Transverse colon (tissue), 4 donors: ENCODE results near the gene EML6.

Source experiments
- EP300 ChIP-seq: sonication (generic); formaldehyde crosslinking; IDR thresholded peaks from one replicate; pipeline ENCODE4 v1.6.1; 2017; ENCODE audit warnings: antibody characterized with exemption, low read depth
- POLR2AphosphoS5 ChIP-seq, 3 donors: sonication (generic); formaldehyde crosslinking; IDR thresholded peaks; one replicate each; pipeline ENCODE4 v1.6.1; 2016; ENCODE audit warnings: antibody characterized with exemption in 3 of 3
- TF ChIP-seq, protein P1 (sequence below), 5 experiments: fragments of 200-600 bp in 3 of 5; fragments of 450-650 bp in 2 of 5; sonication (generic) in 3 of 5; IDR thresholded peaks; 1 replicate in 2 of 5; 2 replicates in 3 of 5; pipeline ENCODE4 v1.5.1; 2016 to 2017; ENCODE audit warnings: antibody characterized with exemption in 5 of 5, inconsistent platforms in 3 of 5, mild to moderate bottlenecking in 2 of 5, moderate library complexity in 1 of 5

- no peak for TF ChIP-seq EP300
- TF ChIP-seq, protein P1, sequence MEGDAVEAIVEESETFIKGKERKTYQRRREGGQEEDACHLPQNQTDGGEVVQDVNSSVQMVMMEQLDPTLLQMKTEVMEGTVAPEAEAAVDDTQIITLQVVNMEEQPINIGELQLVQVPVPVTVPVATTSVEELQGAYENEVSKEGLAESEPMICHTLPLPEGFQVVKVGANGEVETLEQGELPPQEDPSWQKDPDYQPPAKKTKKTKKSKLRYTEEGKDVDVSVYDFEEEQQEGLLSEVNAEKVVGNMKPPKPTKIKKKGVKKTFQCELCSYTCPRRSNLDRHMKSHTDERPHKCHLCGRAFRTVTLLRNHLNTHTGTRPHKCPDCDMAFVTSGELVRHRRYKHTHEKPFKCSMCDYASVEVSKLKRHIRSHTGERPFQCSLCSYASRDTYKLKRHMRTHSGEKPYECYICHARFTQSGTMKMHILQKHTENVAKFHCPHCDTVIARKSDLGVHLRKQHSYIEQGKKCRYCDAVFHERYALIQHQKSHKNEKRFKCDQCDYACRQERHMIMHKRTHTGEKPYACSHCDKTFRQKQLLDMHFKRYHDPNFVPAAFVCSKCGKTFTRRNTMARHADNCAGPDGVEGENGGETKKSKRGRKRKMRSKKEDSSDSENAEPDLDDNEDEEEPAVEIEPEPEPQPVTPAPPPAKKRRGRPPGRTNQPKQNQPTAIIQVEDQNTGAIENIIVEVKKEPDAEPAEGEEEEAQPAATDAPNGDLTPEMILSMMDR (IDR thresholded peaks at IDR 0.05), result no peak
- TF ChIP-seq POLR2AphosphoS5 (IDR thresholded peaks at IDR 0.05), result no peak
These were observed 221.4 kb downstream of the EML6 start for GRCh38 chr2:54944724-54945326.
